GM12872 (cell line): ENCODE data around the gene GFRA1.

Experiments
- TF ChIP-seq, protein P1 (sequence below): IDR thresholded peaks from 3 replicates; pipeline ENCODE4 v1.5.1; 2011; ENCODE audit warnings: low read depth, mild to moderate bottlenecking, low read length, moderate library complexity; ENCODE audit not compliant: insufficient read depth

GFRA1 gene

DNA sequence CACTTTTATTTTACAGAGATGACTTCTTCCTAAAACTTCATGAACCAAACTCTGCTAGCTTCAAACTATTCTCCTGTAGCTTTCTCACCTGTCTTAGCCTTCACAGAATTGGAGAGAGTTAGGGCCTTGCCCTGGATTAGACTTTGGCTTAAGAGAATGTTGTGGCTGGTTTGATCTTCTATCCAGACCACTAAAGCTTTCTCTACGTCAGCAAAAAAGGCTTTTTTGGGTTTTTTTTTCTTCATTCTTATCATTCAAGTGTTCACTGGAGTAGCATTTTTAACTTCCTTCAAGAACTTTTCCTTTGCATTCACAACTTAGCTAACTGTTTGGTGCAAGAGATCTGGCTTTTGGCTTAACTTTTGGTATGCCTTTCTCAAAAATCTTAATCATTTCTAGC lies 31.9 kb upstream of the GFRA1 start:
- TF ChIP-seq, protein P1, sequence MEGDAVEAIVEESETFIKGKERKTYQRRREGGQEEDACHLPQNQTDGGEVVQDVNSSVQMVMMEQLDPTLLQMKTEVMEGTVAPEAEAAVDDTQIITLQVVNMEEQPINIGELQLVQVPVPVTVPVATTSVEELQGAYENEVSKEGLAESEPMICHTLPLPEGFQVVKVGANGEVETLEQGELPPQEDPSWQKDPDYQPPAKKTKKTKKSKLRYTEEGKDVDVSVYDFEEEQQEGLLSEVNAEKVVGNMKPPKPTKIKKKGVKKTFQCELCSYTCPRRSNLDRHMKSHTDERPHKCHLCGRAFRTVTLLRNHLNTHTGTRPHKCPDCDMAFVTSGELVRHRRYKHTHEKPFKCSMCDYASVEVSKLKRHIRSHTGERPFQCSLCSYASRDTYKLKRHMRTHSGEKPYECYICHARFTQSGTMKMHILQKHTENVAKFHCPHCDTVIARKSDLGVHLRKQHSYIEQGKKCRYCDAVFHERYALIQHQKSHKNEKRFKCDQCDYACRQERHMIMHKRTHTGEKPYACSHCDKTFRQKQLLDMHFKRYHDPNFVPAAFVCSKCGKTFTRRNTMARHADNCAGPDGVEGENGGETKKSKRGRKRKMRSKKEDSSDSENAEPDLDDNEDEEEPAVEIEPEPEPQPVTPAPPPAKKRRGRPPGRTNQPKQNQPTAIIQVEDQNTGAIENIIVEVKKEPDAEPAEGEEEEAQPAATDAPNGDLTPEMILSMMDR: no peak

DNA sequence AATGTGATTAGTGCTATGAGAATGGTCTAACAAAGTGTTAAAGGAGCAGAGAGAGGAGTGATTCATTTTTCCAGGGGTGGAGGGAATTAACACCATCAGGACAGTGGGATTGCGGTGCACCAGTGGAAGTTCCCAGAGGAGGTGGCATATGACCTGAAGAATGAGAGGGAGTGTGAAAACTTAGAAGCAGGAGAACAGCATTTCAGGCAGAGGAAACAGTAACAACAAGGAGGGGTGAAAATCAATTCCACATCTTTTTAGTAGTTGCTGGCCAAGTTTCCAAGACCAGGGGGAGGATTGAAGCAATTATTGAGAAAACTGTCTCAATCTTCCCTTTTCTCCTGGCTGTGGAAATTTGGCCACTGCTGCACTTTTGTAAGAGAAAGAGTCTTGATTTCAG lies 27.5 kb upstream of the GFRA1 start:
- TF ChIP-seq, protein P1: no peak

DNA sequence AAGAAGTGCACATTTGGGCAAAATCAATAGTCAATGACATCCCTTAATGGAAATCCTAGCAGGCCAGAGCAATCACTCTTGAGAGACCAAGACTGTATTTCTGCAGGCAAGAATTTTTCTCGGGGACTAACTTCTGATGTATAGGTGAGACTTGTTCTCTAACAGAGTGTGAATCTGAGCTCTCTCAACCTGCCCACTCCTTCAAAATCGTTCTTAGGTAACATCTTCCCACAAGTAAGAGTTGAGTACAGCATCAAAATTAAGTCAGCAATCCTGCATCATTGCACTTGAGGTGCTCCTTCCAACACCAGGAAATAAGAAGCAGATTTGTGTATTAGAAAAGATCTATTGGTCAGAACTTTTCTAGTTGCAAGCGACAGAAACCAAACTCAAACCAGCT lies 25.6 kb upstream of the GFRA1 start:
- TF ChIP-seq, protein P1: no peak

DNA sequence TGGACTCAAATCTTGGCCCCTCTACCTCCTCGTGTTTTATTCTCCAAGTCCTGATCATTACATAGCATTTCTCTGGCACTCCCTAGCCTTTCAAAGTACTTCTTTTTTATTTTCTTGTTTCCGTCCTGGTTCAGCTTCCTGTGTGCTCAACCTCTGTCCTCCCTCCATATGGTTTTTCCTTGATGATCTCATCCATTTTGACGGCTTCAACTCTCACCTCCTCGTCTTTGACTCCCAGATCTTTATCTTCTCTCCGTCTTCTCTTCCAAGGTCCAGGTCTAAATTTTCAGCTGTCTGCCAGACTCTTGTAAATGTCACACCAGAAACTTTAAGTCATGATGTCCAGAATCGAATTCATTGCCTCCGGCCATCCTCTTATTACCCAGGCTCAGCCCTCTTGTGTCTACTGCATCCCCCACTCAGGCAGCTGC lies 23.3 kb upstream of the GFRA1 start:
- TF ChIP-seq, protein P1: no peak

DNA sequence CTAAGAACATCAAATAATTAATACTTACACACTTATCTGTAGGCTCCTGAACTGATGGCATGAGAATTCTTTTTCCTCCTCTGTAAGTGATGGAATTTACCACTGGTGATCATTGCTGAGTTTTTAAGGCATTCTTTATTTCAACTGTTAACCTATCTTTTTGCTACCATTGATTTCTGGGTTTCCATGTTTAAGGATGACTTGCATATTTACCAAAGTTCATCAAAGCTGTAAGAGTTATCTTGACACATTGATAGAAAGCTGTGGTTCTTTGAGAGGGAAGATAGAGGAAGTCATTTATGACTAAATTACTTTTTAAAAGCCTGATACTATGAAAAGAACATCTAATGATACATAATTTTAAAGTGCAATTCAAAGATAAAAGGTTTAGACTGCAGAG lies 19.5 kb upstream of the GFRA1 start:
- TF ChIP-seq, protein P1: no peak

DNA sequence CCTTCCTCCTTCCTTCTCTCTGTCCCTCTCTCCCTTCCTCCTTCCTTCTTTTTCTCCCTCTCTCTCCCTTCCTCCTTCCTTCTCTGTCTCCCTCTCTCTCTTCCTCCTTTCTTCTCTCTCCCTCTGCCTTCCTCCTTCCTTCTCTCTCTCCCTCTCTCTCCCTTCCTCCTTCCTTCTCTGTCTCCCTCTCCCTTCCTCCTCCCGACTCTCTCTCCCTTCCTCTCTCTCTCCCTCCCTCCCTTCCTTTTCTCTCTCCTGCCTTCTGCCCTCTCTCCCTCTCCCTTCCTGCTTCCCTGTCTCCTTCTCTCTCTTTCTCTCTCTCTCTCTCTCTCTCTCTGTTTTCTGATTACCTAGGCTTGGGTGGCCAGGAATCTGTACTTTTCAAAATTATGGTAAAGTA lies 16.6 kb upstream of the GFRA1 start:
- TF ChIP-seq, protein P1: no peak

DNA sequence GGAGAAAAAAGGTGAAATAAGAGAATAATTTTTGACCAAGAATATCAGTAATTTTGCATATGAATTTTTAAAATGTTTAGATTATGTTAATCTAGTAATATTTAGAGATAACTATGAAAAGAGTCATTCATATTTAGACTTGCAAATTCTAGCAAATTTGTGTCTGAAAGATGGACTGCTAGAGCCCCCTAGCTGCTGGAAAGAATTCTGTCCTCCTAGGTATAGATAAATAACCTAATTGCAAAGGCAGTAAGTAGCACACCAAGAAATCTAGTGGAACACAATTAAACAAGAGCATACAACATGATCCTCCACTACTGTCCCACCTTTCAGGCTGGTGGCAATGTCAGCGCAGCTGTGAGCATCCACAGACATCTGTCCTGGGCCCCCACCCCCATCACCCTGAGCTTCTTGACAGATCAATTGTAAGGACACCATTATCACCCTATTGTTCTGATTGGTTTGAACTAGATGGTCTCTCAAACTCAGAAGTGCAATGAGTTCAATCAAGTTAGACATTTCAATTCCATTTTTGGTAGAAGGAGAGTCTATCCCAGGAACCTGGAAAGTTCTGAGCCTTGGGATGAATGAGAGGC lies 15.0 kb upstream of the GFRA1 start:
- TF ChIP-seq, protein P1: peak; percentile 46
